Activated CD4-positive, alpha-beta T cell treated with anti-CD3 and anti-CD28 coated beads for 1 hour (primary cell): Measurements from ENCODE around the gene ELK4.

ENCODE experiments used
- DNase-seq: peaks from one replicate; pipeline ENCODE4 v3.0.0-alpha.2; 2020

ELK4 gene

DNA sequence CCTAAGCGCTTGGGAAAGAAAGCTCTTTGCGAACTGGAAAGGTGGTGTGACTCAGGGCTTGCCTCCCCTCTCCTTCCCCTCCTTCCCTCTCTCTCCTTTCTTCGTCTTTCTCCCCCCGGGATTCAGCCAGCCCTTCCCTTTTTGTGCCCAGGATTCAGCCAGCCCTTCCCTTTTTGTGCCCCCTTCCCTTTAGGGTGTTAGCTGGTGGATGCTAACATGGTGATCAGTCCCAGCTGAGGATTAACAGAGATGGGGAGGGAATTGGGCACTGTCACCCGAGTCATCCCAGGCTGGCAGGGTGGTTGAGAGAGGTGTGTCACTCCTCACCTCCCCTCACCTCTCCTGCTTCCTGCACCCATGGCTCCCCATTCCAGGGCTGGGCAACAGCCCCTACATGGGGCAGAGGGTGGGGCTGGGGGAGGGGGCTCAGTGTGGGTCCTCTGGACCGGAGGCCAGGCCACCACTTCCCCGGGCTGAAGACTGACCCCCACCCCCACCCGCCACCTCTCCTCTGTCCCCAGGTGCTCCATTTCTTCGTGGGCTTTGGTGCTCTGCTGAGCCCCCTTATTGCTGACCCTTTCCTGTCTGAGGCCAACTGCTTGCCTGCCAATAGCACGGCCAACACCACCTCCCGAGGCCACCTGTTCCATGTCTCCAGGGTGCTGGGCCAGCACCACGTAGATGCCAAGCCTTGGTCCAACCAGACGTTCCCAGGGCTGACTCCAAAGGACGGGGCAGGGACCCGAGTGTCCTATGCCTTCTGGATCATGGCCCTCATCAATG lies 51.5 kb downstream of the ELK4 start:
- DNase-seq: no peak

DNA sequence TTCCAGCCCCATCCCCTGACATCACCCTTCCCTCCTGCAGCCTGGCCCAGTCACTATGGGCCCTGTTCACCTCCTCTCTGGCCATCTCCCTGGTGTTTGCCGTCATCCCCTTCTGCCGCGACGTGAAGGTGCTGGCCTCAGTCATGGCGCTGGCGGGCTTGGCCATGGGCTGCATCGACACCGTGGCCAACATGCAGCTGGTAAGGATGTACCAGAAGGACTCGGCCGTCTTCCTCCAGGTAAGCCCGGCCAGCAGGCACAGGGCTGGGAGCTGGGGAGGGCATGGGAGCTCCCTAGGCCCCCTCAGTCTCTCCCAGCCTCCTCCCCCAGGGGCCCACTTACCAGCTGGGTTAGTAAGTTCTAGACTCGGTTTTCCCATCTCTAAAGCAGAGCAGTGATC lies 52.1 kb downstream of the ELK4 start:
- no peak for DNase-seq

DNA sequence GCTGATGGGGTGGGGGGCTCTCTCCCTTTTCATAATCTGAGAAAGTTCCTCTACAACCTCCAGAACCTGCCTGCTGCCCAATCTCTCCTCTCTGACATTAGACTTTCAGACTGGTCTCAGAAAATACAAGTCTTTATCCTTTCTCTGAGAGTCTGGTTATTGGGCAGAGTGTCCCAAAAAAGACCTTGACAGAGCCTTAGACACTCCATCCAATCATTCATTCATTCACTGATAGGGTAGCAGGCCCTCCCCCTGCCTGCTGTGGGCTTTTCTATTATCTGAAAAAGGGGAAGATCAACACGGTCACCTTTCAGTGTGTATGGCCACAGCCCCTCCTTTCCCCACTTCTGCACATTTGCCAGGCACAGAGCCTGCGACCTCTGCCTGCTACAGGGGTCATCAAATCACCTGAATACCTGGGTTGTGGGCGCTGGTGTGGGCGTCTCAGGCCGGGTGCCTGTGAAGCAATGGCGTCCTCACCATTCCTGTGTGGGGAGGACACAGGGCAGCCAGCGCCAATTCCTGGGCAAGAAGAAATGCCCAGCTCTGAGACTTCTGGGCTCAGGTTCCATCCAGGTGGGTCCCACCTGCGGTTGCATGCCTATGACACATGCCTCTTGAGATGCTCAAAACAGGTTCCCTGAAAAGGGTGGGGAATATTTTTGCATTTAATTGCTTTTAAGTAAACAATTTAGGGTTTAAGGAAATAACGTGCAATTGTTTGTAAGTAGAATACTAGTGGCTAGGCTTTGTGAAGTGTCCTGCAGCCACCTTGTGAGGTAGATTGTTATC lies 52.8 kb downstream of the ELK4 start:
- no peak for DNase-seq

DNA sequence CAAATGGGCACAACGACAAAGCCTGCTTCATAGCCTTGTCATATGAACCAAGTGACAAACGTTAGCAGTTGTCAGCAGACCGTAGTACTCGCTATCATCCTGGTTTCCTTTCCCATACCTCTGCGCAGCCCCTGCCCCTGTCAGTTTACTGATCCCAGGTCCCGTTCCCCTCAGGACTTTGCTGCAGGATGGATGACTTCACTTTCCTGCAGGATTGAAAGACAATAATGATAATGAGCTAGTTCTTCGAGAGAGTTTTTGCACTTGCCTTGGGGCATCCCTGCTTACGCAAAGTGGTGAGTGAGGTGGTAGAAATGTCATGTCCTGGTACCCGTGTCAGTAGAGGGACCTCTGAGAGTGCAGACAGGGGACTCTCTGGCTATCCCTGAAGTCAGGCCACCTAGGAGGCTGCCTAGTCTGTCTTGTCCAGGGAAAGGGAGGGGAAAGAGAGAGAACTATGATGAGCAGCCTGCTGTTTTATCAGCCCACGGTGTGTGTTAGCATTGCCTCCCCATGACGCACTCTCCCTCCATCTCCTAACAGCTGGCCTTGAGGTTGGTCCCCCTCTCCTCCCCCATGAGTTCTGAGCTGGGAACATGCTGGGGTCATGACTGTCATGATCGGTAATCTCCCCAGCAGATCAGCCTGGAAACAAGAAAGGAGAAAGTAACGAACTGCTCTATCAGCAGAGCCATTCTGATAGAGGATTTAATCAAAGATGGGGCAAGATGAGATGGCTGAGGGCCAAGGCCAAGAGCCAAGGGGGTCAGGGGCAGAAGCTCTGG lies 53.7 kb downstream of the ELK4 start:
- no peak for DNase-seq

DNA sequence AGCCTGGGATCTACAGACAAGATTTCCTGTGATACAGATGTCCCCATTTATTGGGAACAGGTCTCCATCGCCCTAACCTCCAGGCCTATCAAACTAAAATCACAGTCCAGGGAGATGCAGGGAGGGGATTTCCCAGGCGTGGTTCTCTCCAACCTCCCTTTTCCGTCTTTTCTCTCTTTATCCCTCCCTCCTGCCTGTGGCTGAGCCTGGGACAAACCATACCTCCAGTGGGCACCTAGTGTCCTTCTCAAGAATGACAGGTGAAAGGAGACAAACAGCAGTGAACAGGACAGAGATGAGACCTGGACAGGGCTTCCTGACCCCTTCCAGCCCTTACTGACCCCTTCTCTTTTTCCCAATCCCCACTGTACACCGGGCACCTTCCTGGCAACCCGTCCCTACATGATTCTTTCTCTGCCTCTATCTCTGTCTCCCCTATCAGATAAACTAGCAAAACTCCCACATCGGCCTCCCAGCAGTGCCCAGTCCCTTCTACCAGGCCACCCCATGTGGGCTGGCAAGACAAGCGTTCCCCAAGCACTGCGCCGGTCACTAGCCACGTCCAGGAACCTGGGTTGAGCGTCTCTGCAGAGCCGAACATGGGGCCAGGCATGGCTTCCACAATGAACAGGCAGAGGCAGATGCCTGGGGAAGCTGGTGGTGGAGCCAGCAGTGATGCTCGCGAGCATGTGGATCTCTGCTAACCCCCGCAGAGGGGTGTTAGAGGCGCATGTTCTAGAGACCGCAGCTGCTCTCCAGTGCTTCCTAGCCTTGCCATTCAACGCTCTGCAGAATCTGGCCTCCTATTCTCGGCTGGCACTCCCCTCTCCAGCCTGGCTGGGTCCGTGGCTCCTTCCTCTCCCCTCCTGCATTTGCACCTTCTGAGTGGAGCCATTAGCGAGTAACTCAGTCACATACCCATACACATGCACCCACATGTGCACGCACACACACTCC lies 54.7 kb downstream of the ELK4 start:
- no peak for DNase-seq

DNA sequence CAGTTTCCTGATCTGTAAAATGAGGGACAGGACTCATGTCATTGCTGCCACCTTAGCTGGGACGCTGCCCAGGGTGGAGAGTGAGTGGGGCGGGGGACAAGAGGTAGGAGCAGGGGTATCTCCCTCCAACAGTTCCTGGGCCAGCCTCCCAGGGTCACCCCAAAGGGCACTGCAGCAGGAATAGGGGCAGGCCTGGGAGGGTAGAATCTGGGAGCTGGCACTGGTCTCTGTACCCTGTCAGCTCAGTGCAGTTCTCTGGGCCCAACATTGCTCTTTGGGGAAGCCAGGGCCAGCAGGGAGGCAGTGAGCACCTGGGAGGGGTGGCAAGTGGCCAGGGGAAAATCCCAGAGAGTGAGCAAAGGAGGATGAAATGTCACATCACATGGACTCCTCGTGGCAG lies 55.8 kb downstream of the ELK4 start:
- DNase-seq: no peak

DNA sequence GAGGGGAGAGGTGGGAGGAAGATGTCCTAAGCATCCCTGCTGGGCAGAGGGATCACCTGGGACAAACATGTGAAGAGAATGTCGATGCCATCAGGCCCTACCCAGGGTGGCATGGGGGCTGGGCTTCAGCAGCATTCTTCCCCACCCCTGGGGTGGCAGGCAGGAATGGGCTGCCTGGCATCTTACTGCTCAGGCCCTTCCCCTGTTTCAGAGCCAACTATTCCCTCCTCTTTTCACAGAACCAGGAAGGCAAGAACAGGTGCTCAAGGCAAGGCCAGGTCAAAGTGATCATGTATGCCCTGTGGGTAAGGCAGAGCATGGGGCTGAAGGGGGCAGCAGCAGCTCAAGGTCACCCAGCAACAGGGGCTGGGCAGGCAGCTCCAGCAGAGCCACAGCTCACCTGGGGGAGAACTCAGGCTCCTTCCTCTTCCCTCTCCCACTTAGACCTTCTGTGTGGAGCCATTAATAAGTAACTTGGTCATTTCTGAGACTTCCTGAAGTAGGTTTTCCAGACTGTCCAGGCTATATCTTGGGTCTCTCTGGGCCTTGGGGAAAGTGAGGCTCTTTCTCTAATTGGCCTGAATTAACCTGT lies 56.4 kb downstream of the ELK4 start:
- no peak for DNase-seq

DNA sequence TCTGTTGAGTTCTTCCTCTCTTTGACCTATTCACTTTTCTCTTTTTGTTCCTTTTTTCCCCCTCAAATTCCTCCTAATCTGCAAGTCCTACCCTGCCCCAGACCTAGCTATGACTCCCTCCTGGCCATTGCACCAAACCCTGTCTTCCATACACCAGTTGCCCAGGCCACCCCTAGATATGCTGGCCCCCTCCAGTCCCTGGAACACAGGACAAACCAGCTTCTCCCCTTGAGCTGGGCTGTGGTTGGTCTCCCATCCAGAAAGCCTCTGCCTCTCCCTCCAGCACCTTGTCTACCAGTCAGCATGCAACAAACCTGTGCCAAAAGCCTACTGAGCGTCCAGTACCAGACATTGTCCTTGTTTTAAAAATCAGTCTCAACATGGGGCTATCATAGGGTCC lies 59.4 kb downstream of the ELK4 start:
- DNase-seq: no peak

DNA sequence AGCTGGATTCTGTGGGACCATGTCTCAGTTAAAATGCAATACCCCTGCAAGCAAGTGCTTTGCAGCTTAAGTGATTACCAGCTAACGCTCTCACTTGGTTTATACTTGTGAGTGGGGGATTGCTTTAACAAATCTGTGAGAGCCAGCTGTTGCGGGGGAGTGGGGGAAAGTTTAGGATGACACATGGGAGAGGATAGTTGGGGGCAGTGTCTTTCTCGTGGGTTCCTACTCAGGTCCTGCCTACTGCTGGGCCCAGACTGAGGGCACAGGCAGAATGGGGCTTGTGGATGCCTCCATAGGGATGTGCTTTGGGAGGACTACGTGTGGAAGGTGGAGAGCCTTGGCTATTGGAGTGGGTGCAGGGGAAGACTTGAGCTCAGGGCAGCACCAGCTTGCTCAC lies 60.1 kb downstream of the ELK4 start:
- no peak for DNase-seq

DNA sequence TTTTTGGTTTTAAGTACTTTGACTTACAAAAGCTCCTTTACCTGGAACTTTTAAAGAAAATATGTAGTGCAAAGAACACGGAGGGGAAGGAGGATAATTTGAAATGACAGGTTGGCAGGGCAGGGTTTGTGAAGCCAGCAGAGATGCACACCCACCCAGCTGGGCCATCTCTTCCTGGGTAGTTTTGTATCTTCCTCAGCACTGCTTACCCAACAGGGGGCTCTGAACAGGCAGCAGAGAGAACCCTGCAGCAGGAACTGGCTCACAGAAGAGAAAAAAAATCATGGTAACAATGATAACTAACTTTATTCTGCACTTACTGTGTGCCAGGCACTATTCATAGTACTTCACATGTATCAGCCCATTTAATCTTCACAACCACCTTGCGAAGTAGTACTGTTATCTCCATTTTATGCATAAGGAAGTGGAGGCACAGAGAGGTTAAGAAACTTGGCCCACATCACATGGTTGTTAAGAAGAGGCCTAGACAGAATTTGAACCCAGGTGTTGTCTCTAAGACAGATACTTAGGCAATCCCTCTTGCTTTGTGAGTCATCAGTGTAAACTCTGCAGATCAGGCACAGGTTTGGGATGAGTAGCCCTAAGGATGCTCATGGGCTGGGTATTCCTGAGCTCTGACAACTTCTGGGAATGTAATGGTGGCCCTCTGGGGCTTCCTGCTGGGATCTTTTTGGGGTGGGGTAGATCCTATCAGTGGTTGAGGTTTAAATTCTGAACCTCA lies 60.8 kb downstream of the ELK4 start:
- no peak for DNase-seq

DNA sequence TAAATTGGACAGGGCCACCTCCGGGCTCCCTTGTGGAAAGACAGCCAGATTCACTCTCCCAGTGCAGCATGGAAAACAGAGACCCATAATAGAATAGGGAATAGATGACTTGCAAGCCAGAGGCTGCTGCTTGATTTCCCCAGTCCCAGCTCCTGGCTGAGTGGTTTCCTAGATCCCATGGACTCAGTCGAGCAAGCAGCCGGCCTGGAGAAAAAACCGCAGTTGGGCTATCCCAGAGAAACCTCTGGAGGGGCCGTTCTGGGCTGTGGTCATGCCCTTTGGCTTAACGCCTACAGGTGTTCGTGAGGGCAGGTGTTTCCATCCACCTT lies 61.7 kb downstream of the ELK4 start:
- no peak for DNase-seq

DNA sequence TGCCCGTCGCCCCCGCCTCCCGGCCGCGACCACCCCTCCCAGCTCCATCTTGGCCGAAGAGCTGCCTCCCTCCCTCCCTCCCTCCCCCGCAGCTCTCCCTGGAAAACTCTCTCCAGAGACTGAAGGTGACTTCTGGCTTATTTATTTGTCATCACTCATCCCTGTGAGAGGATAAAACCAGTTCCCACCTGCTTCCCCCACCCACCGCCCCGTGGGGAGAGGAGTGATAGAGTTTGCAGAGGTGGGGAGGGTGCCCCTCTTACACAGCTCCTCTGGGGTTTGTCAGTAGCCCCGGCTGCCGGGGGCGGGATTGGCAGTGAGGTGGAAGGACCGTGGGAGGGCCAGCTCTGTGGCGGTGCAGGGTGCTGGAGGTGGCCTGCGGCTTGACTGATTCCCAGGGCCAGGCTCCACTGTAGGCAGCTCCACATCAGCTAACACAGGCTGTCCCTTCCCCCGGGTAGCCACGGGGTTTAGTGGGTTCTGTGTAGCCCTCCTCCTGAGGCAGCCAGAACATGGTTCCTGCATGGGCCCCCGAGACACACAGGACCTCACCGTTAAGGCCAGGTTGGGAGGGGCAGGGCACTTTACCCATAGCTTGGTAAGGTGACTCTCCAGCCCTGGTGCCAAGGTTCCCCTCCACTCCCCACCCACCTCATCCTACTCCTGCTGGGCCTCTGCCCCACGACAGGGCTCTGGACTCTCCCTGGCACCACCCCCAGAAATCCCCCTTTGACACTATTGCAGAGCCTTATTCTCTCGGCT lies 62.2 kb downstream of the ELK4 start:
- DNase-seq: no peak

DNA sequence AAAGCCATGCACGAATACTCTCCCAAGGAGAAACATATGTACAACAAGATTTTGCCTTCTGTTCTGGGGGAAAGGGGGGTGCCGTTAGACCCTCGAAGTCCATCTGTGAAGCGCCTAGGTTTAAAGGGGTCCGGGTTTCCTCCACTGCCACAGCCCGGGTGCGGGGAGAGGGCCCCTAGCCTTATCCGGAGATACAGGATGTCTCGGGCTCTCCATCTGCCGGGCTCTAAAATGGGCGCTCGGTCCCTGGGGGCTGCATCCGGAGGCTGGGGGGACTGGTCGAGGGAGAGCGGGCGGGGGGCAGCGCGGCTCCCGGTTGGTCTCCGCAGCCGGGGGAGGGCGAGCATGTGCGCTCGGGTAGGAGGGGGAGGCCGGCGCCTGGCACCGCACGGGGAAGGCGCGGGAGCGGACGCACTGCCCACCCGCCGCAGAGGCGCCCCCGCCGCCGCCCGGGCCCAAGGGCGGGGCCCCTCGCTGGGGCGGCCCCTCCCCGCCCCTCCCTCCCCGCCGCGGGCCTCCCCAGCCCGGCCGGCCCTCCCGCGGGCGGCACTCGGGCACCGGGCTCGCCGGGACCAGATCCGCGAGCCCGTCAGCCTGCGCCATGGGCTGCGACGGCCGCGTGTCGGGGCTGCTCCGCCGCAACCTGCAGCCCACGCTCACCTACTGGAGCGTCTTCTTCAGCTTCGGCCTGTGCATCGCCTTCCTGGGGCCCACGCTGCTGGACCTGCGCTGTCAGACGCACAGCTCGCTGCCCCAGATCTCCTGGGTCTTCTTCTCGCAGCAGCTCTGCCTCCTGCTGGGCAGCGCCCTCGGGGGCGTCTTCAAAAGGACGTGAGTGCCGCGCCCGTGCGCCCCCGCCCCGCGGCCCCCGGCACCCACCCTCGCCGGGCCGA lies 63.1 kb downstream of the ELK4 start:
- no peak for DNase-seq

DNA sequence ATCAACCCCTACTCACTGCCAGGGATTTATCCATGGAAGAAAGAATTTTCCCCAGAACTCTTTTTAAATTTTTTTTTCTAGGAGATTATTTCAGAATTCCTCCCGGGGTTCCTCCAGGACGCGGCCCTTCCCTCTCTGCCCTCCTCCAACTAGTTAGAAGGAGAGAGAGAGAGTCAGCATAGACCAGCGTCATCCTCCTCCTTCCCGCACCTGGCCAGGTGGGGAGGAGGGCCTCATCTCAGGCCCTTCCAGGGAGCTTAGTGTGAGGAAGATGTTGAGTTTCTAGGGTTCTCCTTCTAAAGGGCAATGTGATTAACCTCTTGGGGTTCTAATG lies 63.7 kb downstream of the ELK4 start:
- DNase-seq: no peak

DNA sequence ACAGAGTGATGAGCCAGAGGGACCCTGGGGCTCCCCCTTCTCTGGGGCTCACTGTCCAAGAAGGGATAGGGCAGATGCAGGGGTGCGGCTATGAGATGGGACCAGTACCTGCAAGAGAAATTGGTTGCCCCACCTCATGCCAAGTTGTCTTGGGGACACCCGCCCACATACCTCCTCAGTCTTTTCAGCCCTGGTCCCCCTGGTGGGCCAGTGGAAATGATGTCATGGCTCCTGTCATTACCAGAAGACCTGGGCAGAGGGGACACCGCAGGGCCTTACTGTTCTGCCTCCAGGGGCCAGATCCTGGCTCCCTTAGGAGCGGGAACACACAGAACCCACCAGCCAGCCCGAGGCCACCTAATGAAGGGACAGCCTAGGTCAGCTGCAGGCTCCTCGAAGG lies 64.1 kb downstream of the ELK4 start:
- no peak for DNase-seq

DNA sequence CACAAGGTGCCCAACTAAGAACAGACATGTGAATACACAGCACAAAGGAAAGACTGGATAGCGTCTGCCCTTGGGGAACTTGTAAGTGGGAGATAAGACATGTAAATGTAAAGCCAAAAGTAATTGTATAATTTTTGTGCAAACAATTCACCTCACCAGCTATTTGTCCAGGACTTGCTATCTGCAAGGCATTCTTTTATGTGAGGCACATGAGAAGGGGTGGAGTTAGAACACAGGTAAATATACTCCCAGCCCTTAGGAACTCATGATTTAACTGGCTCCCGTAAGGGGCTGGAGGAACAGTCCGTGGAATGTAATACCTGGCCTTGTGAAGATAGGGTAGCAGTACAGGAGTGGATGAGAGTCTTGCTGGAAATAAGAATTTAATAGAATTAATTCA lies 66.0 kb downstream of the ELK4 start:
- no peak for DNase-seq

DNA sequence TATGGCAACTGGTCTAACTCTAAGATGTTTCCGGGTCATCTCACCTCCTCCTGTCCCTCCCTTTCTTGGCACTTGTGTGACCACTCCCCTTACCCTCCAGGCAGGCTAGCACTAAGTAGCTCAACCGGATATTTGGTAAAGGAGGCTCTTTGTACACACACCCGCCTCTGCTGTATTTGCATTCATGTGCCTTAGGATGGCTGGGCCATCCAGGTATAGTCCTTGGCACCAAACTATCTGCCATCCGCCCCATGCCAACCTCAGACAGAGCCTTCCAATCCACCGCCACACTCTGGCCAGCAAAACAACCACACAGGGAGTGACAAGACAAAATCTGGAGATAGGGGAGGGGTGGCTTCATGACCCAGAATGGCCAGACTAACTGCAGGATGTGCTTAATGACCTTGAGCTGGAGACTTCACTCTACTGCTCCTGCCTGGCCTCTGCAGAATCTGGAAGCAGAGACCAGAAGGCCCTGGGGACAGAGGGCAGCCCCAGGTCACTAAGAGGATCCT lies 67.8 kb downstream of the ELK4 start:
- DNase-seq: no peak

DNA sequence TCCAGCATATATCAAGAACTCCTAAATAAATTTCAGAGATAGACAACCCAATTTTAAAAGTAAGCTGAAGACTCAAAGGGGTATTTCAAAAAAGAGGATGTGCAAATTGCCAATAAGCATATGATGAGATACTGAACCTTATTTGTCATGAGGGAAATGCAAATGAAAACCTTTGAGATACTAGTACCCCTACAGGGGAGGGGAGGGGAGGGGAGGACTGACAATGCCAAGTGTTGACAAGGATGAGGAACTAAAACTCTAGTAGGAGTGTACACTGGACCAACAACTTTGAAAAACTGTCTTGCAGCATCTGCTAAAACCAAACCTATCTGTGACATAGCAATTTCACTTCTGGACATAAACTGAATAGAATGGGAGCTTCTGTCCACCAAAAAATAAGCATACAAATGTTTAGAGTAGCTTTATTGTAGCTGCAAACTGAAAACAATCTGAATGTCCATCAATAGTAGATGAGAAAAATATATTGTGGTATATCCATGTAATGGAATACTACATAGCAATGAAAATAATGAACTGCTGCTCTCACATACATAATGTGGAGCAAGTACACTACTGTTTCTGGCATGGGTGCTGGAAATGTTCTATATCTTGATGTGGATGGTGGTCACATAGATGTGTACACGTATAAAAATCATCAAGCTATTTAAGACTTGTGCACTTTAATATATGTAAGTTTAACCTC lies 70.2 kb downstream of the ELK4 start:
- no peak for DNase-seq
